Measurements from ENCODE around the gene SELL. TPM values are rescaled to one million over a fixed set of nuclear protein-coding genes. Genes with fewer than 3 reads are reported as not detected.

The SELL gene
- total RNA-seq, 6 experiments from 2014 or later: 0.80 to 4.5 (median 2.2) TPM

- intact Hi-C loops (cut with DNase I): no loop called here
- Histone ChIP-seq H3K27ac (no peak overlapping the region), H3K4me1 (no peaks in the 10 kb centered on the region), H3K36me3 (no peaks in the 10 kb centered on the region), H3K9me3 (no peaks in the 10 kb centered on the region), H3K27me3 (no peaks in the 10 kb centered on the region), H3K4me3 (no peak overlapping the region)
- no peak for ATAC-seq
- TF ChIP-seq, protein P1, sequence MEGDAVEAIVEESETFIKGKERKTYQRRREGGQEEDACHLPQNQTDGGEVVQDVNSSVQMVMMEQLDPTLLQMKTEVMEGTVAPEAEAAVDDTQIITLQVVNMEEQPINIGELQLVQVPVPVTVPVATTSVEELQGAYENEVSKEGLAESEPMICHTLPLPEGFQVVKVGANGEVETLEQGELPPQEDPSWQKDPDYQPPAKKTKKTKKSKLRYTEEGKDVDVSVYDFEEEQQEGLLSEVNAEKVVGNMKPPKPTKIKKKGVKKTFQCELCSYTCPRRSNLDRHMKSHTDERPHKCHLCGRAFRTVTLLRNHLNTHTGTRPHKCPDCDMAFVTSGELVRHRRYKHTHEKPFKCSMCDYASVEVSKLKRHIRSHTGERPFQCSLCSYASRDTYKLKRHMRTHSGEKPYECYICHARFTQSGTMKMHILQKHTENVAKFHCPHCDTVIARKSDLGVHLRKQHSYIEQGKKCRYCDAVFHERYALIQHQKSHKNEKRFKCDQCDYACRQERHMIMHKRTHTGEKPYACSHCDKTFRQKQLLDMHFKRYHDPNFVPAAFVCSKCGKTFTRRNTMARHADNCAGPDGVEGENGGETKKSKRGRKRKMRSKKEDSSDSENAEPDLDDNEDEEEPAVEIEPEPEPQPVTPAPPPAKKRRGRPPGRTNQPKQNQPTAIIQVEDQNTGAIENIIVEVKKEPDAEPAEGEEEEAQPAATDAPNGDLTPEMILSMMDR (IDR thresholded peaks at IDR 0.05): no peak
- no peak for TF ChIP-seq POLR2A (IDR thresholded peaks at IDR 0.05)
- no peak for DNase-seq
Observed at GRCh38 chr1:169647512-169647911, 63.9 kb downstream of the SELL start.

DNA sequence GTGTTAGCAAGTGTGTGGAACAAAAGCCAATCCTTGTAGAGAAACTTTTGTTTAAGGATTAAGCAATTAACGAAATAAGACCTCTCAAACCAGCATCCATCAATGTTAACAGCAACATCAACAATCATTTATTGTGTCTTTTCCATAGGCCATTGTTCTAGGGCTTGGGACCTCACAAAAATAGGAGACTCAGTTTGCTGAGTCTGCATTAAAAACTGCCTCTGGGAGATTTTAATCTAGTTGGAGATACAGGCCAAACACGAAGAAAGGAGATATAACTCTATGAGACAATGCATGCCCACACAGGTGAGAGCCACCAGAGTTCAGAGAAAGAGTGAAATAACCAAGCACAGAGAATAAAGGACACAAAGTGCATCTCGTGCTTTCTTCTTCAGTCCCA, 67.1 kb downstream of the SELL start:
- Histone ChIP-seq H3K27ac (no peak overlapping the region), H3K4me1 (no peaks in the 10 kb centered on the region), H3K4me3 (no peak overlapping the region), H3K27me3 (no peaks in the 10 kb centered on the region), H3K36me3 (no peaks in the 10 kb centered on the region), H3K9me3 (no peaks in the 10 kb centered on the region)
- DNase-seq: no peak
- TF ChIP-seq, protein P1 (IDR thresholded peaks at IDR 0.05): no peak
- TF ChIP-seq POLR2A (IDR thresholded peaks at IDR 0.05): no peak
- no peak for ATAC-seq
- intact Hi-C loops (cut with DNase I): no loop called here
- WGBS (ENCODE audit: insufficient coverage, low coverage, low lambda C conversion rate, missing lambda C conversion rate): 60% methylated on average over 3 of the region's 3 CpGs

Other genes with a start within 250 kb of the SELL start
- gene SLC19A2, start 225.7 kb downstream of the SELL start, total RNA-seq: 10 to 100 TPM in 1 of 6 experiments, 1 to 10 TPM in 5; 7.1 to 12.7 (median 8.1) TPM
- gene F5, start 125.1 kb downstream of the SELL start, total RNA-seq: 100 to 1,000 TPM; 110 to 279 (median 175) TPM
- 1 to 10 TPM in 5 of 6 experiments, under 1 TPM in 1; 0.70 to 2.9 (median 2.5) TPM for gene SELP, start 81.5 kb downstream of the SELL start, total RNA-seq
- 1 to 10 TPM in 3 of 6 experiments, under 1 TPM in 3; 0.18 to 3.1 (median 0.94) TPM for gene SELE, start 22.5 kb upstream of the SELL start, total RNA-seq
- 1 to 10 TPM; 2.2 to 4.4 (median 2.8) TPM for gene METTL18, start 83.3 kb upstream of the SELL start, total RNA-seq
- 1 to 10 TPM; 6.2 to 9.3 (median 8.3) TPM for gene SCYL3, start 182.3 kb upstream of the SELL start, total RNA-seq